GM10847 (cell line): ENCODE data around the gene ARID1B.

ENCODE experiments used
- POLR2A ChIP-seq: IDR thresholded peaks from 2 replicates; pipeline ENCODE4 v1.6.1; 2011; ENCODE audit not compliant: insufficient read length; ENCODE audit errors: extremely low read depth

ARID1B gene

DNA sequence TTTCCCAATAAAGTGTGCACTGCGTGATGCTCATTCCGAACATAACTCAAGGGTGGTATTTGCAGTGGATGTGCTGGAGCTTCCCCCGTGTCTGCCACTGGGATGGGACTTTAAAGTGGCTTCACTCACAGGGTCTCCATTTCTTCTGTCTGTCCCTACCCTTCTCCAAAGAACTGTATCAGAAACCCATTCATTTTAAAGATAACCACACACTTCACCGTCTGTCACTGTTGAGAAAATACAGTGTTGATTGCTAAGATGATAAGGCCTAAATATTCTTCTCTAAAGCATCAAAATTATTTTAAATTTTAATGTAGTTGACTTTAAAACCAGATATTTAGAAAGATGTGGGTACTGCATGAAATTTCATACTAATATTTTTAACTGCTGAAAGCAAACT, 384.7 kb downstream of the ARID1B start:
- no peak for TF ChIP-seq POLR2A

DNA sequence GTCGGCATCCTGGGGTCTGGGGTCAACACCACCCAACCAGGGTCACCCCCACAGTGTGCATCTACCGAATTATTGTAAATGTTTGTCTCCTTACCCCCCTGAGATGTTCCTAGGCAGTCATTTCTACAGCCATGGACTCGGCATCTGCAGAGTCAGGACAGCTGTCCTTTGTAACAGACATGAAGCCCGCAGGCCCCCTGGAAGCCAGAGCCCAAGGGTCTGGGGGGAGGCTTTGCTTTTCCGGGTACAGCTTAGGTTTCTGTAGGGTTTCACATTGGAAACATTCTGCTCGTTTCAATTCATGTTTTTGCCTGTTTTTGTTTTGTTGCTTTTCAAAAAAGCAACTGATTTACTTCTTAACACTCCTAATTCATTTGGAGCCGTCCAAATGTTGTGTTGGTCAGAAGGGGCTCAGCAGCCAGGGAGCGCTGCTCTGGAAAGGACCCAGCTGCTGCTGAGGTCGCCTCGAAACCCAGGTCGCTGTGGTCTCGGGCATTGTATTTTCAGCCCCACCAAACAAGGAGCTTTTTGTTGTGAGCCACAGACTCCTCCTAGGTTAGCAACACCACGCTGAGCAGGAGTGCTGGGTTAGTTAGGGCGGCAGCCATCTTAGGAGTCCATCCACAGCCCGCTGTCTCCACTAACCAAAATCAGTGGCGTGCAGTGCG, 385.7 kb downstream of the ARID1B start:
- no peak for TF ChIP-seq POLR2A

DNA sequence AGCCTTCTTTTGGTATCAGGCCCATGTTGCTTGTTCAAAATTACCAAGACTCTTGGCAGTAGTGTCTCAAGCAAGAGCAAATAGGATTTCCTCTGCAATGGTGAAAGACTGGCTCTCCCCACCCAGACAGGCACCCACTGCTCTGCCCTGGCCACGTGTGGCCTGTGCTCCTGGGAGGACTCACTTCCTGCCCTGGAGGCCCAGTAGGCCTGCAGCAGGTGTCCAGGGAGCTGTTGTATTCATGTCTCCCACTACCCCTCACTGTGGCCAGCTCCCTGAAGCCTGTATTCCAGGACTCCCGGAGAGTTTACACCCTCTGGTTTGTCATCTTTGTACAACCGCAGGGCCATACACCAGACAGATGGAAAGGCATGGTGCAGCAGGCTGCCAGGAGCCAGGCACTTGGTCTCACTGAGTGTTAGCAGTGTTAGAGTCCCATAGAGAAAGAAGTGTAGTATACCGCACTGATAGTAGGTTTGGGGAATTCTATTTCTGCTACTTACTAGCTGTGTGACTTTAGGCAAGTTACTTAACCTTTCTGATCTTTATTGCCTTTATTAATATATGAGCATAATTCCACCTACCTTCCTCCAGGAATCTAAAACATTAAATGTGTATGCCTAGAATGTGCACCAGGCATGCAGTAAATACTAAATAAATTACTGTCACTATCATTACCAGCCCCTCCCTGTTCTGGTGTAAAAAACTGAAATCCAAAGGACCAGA, 386.4 kb downstream of the ARID1B start:
- TF ChIP-seq POLR2A: no peak

DNA sequence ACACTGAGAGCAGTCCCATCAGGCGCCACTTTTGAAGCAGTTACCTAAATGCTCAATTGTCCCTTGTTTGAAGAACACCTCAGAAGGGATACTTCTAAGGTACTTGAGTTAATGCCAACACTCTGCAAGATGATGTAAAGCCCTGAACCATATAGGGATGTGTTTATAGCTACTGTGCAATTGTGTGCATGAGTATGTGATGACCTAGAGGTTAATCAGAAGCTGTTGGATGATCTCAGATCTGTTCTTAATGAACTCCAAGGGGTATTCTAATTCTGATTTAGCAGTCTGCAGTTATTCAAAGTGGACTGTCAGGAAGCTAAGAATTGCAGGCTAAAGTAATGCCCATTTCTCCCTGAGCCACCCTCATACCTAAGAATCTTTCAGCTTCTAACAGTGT, 387.8 kb downstream of the ARID1B start:
- TF ChIP-seq POLR2A: no peak

DNA sequence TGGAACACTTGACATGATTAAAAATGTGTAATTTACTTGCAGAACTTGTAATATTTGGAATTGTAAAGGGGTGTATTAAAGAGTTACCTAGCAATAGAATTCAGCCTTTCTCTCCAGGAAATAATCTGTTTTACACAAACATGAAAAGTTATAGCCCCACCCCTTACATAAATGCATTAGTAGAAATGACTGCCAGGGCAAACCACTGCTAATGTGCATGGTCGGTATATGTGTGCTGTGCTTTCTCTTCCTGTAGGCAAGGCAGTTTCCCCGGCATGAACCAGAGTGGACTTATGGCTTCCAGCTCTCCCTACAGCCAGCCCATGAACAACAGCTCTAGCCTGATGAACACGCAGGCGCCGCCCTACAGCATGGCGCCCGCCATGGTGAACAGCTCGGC, 389.6 kb downstream of the ARID1B start:
- no peak for TF ChIP-seq POLR2A

DNA sequence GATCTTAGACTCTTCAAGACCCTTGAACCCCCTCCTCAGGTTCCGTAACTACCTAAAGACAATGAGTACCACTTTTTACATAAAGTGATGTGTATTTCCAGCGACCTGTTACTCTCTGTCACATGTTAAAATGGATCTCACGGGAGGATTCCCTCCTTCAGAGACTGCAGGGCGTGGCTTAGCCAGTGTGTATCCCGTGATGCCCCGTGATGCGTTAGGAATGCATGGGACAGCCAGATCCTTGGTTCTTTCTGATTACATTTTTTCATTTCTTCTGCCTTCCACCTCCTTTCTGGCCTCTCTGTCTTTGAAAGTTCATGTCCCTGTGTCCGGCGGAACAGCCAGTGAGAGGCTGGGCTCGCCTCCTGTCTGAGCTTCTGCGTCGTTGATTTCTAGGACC, 390.7 kb downstream of the ARID1B start:
- TF ChIP-seq POLR2A: no peak

DNA sequence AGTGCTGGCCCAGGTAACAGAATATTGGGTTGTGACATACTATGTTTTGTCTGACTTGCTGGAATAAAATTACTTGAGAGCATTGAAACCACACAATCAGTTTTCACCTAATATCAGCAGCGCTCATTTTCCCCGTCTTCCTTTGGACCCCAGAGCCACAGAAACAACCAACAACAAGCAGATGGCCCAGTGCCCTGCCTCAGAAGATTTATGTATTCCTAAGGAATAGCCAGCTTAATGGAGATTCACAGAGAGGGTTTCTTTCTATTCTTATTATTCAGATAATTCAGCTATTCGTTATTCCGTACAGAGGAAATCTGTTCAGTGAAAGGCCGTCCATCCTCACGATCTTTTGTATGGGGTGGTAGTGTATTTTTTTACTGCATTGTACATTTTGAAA, 391.3 kb downstream of the ARID1B start:
- no peak for TF ChIP-seq POLR2A

DNA sequence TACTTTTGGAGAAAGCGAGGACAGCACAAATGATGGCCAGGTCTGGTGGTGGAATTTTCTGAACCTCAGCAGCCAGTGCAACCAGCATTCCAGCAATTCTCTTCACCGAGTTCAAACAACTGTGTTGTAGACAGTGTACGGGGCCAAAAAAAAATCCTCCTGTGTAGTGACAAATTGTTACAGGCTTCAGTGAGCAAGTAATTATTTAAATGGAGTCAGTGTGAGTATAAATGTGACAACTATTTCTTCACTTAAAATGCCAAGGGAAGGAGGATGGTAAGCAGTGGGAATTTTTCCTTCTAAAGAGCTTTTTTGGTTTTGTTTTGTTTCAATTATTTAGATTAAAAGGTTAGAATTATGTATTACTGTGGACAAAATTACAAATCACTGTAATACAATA, 392.0 kb downstream of the ARID1B start:
- TF ChIP-seq POLR2A: no peak

DNA sequence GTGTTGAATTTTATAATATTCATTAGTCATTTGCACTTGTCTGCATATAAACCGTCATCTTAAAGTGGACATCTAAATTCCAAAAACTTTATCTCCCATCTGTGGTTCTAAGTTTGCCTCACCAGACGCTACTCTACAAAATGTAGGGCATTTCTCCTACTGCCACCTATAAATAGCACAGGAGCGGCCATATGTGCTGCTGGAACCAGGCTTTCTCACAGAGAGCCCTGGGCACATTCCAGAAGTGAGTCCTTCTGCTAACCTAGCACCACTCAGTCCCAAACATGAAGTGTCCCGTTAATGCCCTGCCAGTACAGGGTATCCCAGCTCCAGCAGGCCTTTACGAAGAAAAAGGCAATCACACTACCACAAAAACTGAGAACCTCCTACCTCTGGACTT, 392.5 kb downstream of the ARID1B start:
- no peak for TF ChIP-seq POLR2A

DNA sequence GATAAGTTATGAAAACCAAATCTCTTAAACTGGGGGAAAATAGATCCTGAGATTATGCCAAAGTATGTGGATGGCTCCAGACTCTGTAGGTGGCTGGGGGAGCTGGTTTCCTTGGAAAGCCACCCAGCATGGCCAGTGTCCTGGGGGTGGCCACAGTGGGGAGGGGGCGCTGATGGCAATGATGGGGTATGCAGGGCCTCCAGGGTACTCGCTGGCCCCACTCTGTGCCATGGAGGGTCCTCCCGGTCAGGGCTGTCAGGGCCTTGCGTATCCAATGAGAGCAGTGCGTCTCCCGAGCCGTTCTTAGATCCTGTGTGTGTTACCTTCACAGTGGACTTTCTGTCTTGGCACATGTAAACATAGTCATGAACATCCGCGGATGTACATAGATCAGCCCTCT, 393.4 kb downstream of the ARID1B start:
- TF ChIP-seq POLR2A: no peak

DNA sequence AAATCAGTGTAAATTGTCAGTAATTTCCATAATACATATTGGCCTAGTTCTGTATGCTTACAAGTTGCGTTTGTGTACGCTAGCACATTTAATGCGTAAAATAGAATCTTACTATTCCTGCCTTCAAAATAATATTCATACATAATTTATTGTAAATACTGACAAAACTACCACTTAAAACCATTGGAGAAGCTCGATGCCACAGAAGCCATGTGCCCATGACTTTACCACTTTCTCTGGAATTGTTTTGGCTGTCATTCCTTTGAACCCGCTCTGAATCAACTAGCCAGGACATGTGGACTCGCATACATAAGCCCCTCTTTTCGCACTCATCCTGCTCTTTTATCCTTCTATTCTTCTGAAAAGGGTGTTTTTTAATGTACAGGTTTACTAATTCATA, 394.6 kb downstream of the ARID1B start:
- TF ChIP-seq POLR2A: no peak

DNA sequence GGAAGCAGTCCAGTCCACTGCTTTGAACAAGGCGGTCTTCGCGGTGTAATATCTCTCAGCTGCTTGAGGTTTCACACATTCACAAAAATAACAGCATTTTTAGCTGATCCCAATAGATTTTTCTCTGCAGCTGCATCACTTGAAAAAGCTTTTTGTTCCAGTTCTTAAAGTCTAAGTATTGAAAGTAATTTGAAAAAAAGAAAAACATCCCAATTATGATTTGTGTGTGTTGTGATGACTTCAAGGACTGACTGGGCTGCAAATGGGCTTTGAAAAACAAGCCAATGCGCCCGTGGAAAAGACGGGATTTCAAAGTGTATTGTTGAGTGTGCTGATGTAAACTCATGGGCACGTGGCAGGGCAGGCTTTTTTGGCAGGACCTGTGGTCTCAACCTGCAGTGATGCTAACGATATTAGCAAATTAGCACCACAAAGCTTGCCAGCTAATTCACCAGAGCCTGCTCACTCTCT, 395.1 kb downstream of the ARID1B start:
- TF ChIP-seq POLR2A: no peak

DNA sequence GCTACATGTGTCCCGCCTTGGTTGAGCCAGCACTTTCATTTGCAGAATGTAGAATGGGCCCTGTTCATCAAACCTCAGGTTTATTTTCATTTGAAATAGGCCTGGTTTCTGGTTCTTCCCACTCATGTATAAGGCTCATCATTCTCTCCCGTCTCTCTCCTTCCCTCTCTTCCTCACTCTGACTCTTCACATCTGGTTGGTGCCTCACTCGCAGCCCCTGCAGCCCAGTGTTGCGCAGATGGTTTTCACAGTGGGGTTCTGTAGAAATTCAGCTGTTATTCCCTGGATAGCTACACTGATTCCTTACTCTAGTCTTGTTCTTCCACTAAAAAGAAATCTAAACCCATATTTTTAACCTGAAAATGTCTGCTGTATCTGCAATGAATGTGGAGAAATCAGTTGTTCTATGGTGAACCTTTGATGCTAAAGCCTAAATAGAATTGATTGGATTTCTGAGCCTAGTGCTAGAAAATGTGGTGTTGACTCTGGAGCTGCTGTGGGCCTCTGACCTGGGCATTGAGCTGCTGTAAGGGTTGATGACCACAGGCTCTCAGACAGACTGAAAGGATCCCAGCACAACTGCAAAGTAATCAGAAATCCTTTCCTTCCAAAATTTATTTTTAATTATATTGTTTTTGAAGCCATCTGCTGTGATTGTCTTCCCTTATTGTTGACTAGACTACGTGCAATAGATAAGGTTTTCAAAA, 395.8 kb downstream of the ARID1B start:
- no peak for TF ChIP-seq POLR2A

DNA sequence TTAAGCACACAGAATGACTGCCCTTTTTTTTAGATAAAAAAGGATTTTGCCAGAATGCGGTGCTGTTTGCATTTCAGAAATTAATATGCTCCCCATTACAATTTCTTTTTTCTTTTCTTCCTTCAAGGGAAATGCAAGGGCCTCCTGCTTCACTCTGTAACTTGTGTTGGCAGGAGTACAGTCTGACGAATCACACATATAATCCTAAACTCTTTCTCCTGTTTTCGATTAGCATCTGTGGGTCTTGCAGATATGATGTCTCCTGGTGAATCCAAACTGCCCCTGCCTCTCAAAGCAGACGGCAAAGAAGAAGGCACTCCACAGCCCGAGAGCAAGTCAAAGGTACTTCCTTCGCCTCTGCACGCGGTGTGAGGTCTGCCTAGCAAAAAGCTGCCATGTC, 396.6 kb downstream of the ARID1B start:
- TF ChIP-seq POLR2A: no peak

DNA sequence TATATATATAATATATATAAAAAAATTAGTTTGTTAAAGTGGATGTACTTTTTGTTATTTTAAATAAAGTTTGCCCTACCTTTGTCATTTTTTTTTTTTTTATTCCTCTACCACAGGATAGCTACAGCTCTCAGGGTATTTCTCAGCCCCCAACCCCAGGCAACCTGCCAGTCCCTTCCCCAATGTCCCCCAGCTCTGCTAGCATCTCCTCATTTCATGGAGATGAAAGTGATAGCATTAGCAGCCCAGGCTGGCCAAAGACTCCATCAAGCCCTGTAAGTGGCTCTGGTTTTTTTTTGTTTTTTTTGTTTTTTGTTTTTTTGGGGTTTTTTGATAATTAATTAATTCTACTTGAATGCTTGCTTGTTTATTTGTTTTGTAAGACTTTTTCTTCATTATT, 397.6 kb downstream of the ARID1B start:
- TF ChIP-seq POLR2A: no peak

DNA sequence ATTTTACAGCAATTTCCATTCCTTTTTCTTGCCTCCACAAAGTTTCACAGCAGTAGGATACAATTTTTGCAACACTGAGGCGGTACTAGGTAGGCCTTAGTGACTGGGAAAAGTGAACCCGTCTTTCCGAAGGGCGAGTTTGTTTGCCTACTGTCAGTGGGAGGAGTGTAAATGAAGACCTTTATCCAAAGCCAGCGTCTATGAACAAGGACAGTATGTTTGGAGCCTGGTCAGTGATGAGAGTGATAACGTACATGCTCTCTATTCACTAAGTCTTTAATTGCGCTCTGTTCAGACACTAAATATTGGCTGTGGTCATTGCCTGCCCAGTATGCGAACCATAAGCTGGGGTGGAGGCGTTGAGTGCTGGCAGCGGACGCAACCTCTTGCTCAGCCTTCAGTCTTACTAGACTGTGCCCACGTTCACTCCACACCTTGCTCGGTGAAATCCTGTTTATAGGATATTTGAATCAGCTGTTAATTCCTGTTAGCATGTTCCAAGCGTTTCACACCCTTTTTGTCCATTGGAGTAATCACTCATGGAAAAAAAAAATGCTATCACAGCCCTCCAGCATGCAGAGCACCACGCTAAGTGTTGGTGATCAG, 400.7 kb downstream of the ARID1B start:
- TF ChIP-seq POLR2A: no peak
